Omental fat pad (tissue), 4 donors: ENCODE measurements around the gene FMN2. TPM values are rescaled to one million over a fixed set of nuclear protein-coding genes. Genes with fewer than 3 reads are reported as not detected.

ENCODE experiments used
- ATAC-seq: fragments of 150-250 bp; one replicate; pipeline ENCODE4 v1.9.1; 2016; ENCODE audit warnings: mild to moderate bottlenecking, moderate library complexity; ENCODE audit not compliant: low FRiP score
- DNase-seq: peaks from one replicate; pipeline ENCODE4 v3.0.0-alpha.2; 2019; ENCODE audit warnings: low spot score
- CTCF ChIP-seq, 3 donors: fragments of 450-650 bp; IDR thresholded peaks; one replicate each; pipeline ENCODE4 v1.5.1; 2016 to 2017; ENCODE audit warnings: antibody characterized with exemption in 3 of 3, mild to moderate bottlenecking in 3 of 3, moderate library complexity in 2 of 3
- total RNA-seq, 4 donors: library from RNA; depleted of rRNA; stranded (reverse); fragments of >200 nt; gene quantifications; one replicate each; pipeline ENCODE4 v1.1.0, GENCODE V29; 2016

Gene FMN2
- total RNA-seq, 4 donors from 2014 or later: 1.2 to 4.3 (median 2.8) TPM

- TF ChIP-seq CTCF (IDR thresholded peaks at IDR 0.05): no peak
- no peak for ATAC-seq
- DNase-seq: no peak
Observed at GRCh38 chr1:240349695-240350094, 258.0 kb downstream of the FMN2 start.

DNA sequence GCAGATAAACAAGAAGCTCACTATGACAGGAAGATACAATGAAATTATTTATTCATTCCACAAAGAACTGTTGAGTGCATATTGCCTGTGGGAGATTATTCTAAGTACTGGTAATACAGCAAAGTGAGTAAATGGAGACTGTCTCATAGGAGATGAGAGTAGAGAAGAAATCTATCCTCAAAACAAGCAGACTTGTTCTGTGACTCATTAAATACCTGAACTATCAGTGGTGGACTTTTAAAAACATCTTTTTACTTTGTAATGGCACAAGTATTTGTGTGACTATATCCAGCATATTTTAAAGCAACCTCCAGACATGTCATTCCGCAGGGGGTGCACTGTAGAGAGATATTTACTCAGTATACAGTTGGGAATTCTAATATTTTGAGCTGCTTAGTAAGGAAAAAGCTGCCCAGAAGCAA is 259.2 kb downstream of the FMN2 start:
- no peak for TF ChIP-seq CTCF (IDR thresholded peaks at IDR 0.05)
- no peak for ATAC-seq
- DNase-seq: no peak

GRCh38 chr1:240351690-240352089 is 260.0 kb downstream of the FMN2 start:
- no peak for TF ChIP-seq CTCF (IDR thresholded peaks at IDR 0.05)
- DNase-seq (no peak), ATAC-seq (no peak)

DNA sequence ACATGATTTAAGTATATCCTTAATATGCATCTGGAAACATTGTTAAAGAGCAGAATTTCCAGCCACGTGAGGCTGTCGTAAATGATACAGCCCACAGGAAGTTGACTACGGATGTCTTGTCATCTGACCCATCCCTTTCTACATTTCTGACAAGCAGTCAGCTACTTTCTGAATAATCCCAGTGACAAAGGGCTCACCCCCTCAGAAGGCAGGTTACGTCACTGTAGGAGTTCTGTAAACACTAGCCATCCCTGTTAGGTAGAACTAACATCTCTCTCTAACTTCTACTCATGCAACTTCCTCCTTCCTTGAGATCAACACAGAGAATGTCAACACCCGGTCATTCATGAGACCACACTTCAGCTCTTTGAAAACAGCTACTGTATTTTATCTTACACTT is 261.1 kb downstream of the FMN2 start:
- ATAC-seq (no peak), DNase-seq (no peak)
- no peak for TF ChIP-seq CTCF (IDR thresholded peaks at IDR 0.05)

DNA sequence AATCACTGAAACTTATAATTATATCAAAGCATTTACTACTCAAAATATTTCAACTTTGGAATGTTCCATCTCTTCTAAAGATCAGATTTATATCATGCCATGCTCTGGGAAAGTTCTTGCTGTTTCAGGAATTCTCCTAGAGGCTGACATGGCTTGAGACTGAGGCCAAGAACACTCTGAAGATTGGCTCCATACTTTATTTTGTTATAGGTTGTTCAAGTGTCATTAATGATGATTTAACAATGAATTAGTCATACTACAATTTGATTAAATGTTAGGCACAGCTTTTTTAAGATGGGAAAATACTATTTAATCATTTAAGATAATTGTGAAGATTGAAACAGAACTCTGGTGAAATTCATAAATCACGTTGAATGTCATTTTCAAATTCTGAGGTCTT is 264.9 kb downstream of the FMN2 start:
- ATAC-seq: no peak
- no peak for DNase-seq
- TF ChIP-seq CTCF (IDR thresholded peaks at IDR 0.05): no peak

DNA sequence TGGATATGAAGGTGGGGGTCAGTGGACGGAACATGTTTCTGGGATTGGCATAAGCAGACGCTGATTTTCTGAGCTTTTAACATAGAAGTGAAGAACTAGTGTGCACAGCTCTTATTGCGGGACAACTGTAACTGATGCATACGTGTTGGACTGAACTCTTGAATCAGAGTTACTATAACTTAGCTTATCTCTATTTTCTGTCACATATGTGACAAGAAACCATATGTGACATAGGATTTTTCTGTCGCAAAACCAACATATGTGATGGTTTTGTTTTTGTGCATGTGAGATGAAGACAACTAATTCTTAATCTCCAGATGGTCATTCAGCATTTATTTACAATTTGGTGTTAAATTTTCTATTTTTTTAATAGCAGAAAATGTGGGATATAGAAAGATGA is 270.4 kb downstream of the FMN2 start:
- DNase-seq (no peak), ATAC-seq (no peak)
- TF ChIP-seq CTCF (IDR thresholded peaks at IDR 0.05): no peak

DNA sequence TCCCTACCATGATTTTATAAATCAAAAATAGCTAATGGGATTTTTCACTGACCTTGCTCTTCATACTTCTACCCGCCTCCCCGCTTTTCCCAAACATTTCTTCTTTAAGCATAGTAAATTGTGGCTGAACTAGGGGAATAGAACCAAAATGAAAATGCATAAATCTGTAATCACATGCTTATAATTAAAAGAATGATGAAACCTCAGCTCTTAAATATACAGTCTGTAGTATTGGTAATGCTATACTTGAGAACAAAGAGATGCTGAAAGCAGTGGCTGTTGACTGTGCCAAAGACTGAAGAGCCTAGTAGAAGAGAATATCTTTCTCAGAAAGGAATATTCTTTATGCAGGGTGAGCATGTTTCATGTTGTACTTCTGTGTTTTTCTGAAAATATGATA is 271.1 kb downstream of the FMN2 start:
- no peak for TF ChIP-seq CTCF (IDR thresholded peaks at IDR 0.05)
- no peak for DNase-seq
- ATAC-seq: no peak
